HG03196 (cell line): ENCODE measurements around the gene CD83.

ENCODE experiments used
- ATAC-seq: cut with Tn5 transposase; IDR thresholded peaks from one replicate; pipeline ENCODE4 v1.9.1; 2021; ENCODE audit not compliant: unreplicated experiment

Gene CD83

DNA sequence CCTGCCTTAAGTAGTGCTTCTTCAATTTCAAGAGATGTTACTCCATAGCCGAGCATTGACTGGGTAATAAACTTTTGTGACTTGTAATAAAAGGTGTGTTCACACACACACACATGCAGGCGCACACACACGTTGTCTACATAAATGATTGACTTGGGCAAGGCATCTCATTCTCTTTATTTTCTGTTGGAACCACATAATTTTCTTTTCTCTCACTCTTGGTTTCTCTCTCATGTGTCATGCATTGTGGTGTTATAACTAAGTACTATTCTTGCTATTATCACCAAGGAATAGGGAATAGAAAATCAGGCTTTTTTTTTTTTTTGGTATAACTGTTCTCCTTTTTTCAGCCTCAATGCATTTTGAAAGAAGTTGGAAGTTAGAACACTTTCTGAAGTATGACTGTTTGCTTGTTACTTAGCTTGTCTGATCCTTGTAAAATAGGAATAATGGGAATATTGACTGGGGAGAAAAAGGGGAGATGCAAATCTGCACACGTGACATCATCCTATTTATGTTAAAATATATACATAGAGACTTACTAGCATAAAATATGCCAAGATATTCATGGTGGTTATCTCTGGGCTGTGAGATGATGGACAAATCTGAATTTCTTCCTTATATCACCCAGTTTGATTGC, 26.1 kb upstream of the CD83 start:
- no peak for ATAC-seq

DNA sequence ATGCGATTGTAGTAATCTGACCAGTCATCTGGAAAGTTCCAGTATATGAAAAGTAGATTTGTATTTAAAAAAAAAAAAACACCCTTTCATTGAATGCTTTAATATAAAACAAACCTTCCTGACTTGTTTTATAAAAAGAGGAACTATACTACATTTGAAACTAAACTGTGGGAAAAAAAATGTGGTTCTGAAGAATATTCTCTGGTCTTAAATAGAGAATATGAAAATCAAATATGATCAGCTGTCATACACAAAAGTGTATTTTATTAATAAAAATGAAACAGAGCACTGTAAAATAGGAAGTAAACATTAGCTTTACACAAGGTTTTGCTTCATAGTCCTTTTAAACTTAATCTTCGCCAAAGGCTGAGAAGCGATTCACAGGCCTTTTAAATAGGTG, 25.3 kb upstream of the CD83 start:
- no peak for ATAC-seq

DNA sequence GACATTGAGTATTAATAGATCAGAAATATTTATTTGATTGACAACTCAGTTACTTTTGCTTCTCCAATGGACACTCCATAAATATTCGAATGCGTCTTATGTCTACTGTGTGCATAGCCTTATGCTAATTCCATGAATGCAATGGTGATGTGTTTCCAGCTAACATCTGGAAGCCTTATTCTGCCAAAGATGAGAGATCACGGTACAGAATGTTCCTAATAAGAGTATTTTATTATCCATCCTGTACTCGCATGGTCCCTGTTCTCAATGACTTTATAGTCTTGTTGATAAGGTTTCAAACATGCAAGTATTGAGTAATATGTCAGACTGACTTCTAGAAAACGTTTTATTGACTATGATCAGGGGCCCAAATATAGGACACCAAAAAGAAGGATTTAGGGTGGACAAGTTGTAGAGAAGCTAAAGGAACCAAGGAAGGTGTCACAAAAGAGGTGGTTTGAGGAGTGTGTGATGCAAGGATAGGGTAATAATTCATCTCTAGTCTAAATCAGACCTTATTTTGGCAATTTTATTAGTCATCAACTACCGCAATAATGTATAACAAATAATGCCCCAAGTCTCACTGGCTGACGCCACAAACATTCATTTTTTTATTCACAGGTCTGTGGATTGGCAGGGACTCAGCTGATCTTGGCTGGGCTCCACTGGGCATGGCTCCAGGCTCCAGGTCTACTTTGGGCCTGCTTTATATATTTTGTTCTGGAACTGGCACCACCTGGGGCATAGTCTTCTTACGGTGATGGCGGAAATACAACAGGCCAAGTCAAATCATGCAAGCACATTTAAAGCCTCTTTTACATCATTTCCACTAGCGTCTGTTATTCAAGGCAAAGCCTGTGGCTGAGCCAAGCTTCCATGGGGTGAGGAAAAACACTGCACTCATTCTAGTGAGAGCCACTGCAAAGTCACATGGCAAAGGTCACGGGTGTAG, 24.5 kb upstream of the CD83 start:
- no peak for ATAC-seq

DNA sequence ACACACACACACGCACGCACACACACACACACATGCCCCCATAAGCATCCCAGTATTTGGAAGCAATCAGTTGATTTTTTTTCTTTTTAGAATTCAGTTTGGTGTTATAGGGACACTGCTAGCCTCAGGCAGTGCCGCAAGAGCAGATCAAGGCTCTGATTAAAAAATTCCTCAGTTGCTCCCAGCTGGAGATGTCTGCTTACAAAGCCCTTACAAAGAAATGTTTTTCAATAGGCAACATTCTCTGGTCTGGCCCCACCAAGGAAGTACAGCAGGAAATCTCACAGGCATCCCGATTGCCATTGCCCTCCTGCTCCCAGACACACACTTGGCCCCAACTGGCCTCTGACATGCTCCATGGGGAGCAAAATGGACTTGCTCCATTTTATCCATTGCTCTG, 22.9 kb upstream of the CD83 start:
- ATAC-seq: no peak

DNA sequence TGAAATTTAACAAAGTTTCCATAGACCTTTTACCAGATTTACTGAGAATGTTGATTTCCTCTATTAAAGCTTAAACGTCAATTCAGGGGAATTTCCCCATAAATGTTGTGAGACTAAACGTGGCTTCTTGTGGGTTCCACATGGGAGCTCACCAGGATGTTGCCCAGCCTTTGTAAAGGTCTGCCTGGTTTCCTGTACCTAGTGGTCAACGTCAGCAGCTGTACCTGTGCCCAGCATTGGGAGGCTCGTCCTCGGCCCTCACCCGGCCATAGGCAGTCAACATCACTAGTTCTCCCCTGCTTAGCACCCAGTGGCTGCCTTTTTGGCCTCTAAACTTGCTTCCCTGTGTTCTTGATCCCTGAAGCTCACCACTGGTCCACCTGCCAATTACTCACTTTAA, 22.1 kb upstream of the CD83 start:
- ATAC-seq: peak; percentile 68

DNA sequence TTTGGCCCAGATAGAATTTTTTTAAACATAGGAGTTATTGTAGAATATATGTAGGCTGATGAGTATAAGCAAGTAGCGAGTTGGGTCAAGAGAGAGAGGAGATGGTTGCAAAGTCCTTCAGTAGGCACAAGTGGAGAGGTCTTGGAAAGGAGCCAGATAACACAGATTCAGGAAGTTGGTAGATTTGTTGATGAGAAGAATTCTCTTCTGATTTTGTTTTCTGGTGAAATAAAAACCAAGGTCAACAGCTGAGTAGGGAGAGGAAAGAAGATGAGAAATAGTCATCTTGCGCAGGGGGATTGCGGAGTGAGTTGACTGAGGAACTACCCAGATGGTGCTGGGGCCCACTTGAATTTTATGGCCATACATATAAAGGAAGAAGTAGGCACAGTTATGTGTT, 17.4 kb upstream of the CD83 start:
- ATAC-seq: no peak

DNA sequence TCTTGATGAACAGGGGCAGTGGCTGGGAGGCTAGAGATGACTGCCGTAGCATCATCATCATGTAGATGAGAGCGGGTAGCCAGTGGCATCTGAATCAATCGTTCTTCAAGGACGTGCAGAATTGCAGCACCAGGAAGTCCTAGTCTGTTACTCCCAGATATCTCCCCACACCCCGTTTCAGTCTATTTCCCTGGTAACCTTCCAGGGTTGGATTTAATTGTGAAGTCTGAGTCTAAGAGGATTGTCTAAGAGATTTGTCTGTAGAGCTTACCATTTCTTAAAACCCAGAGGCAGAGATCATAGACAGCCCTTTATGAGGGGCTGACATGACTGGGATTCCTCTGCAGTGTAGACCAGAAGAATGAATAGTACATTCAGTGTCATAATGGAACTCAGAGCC, 16.6 kb upstream of the CD83 start:
- ATAC-seq: no peak

DNA sequence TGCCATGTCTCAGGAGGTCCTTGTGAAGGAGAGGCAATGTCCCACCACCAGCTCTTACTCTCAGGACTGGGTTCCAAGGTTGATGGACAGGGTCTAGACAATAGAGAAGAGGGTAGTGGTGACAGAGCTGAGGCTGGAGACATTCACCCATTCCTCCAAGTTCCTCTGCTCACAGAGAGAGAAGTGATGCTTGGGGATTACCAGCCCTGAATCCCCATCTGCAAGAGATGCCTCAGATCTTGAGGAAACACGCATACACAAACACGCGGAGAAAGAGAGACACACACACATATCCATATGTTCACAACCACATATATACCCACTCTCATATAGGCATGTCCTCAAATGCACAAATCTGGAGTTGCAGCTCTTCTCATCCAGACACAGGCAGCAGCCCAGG, 15.2 kb upstream of the CD83 start:
- no peak for ATAC-seq

DNA sequence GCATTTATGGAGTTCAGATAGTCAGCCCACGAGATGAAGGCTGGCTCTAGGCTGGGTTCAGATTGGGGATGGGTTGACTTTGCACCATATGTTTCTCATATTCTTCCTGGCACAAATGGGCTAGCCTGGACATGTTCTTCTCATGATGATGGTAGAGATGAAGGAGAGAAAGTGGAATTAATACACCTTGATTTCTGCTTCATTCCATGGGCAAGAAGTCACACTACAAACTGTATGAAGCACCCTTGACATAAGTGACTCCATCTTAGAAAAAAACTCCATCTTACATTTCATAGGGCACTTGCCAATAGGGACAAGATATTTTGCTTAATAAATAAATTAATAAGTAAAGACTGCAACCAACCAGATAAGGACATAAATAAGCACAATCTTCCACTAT, 12.0 kb upstream of the CD83 start:
- ATAC-seq: no peak

DNA sequence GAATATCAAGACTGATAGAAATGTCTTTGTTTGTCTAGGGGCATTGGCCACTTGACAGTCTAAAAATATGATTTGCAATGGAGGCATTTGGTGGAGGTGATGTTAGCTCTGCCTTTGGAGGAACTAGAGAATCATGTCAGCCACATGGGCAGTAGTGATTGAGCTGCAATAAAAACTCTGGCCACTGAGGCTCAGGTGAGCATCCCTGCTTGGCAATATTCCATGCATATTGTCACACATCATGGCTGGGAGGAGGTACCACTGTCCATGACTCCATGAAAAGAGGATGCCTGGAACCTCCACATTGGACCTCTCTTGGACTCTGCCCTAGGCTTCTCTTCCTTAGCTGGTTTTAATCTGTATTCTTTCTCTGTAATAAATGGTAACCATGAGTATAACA, 10.6 kb upstream of the CD83 start:
- ATAC-seq: no peak

DNA sequence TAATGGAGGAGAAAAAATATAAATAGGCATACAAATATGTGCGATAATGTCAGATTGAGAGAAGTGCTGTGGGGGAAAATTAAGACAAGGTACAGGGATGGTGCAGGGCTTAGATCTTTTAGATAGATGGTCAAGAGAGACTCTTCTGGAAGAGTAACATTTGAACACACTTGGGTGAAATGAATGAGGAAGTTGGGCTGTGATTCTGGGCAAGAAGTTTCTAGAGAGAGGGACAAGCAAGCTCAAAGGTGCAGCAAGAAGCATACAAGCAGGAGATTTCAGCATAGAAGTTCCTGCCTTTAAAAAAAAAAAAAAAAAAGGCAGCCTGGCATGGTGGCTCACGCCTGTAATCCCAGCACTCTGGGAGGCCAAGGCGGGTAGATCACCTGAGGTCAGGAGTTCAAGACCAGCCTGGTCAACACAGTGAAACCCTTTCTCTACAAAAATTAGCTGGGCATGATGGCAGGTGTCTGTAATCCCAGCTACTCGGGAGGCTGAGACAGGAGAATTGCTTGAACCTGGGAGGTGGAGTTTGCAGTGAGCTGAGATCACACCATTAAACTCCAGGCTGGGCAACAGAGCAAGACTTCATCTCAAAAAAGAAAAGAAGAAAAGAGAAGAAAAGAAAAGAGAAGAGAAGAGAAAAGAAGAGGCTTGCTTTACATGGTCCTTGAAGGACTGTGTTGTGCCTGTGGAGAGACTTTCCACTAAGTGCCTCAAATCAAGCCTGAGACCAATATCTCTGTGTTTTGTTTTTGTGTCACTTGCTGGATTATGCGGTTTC, 9.7 kb upstream of the CD83 start:
- no peak for ATAC-seq

DNA sequence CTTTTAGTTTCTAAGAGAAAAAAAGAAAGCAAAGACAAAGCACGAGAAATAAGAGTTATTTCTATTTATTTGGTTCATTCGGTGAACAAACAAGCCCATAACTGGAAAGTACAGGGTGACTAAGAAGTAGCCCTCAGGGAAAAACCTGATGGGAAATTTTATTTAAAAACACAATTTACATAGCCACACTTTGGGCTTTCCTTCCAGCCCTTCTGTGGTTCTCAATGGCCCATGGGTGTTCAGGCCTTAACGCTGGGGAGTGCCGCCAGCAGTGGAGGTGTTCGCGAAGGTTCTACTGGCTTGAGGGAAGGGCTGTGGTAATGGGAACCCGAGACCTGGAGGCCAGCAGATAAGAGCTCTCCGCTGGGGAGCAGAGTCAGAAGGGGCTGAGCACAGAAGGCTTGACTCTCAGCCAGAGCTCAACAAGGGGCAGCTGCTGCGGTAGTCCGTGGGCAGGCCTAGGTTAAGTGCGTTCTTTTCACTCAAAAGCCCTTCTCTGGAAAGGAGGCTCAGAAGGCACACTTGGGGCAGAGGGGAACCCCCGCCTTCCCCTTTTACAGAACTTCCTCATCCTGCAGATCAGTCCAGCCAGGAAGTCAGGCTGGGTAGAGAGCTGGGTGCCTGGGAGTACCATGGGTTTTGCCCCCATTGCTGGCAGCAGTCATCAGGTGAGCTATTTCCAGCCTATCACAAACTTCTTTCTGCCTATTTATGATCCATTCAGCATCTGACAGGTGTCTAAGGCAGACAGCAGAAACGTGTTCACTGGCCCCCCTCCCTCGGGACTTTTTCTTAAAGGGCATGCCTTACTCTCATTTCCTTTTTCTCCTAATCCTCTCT, 8.8 kb upstream of the CD83 start:
- peak; percentile 76 for ATAC-seq

DNA sequence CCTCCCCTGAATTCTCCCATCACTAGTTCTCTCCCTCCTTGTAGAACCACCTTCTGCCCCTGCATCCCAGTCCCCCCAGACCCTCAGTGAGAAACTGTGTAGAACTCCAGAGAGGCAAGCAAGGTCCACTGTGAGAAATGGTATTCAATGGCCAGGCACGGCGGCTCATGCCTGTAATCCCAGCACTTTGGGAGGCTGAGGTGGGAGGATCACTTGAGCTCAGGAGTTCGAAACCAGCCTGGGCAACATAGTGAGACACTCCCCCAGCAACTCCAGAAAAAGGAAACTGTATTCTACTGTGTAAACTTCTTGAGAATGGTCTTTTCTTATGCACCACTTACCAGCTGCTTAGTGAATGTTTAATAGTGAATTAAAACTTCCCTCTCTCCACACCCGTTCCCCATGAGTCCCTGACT, 8.2 kb upstream of the CD83 start:
- ATAC-seq: peak; percentile 10

DNA sequence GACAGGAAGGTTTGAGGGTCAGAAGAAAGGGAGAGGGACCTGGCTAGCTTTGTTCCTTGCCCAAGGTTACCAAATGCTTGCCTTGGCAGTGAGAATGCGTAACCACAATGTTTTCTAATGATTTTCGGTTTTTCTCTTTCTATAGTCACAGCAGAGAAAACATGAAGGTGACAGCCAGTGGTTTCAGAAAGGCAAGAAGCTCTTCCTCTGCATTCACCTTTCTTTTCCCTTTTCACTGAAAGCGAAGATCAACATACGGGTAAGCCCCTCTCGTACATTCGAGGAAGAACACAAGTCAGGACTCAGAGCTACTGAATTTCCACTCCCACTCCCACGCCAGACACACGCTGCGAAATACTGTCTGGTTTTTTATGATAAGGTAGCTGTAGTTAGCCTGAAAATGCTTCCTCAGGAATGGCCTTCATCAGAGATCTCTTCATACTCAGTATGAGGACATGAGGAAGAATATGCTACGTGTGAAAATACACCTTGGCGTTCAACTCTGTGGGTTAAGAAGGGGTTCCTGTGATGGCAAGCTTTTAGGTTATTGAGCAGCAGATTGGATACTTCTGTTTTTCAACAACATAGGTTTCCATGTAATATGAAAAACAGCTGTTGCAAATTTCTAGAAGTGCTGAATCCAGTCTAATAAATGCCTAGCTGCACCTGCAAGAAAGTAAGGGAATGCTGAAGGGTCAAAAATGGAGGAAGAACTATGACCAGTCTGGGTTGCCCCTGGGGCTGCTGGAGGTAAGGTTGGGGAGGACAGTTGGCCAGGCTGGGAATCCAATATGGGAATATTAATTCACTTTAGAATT, 7.4 kb upstream of the CD83 start:
- ATAC-seq: peak; percentile 54

DNA sequence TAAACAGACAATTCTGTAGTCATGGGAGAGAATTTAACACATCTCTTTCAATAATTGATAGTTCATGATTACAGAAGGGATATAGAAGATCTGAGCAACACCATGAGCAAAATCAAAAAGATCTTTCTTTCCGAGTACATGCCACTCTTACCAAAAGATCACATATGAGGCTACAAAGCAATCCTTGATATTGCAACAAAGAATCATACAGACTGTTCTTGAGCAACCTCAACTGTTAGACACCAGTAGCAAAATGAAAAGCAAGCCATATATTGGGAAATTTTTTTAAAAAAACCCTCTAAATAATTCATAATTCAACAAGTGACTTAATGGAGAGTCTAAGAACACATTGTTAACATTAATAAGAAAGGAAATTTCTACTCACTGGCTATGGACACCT, 3.6 kb upstream of the CD83 start:
- no peak for ATAC-seq

DNA sequence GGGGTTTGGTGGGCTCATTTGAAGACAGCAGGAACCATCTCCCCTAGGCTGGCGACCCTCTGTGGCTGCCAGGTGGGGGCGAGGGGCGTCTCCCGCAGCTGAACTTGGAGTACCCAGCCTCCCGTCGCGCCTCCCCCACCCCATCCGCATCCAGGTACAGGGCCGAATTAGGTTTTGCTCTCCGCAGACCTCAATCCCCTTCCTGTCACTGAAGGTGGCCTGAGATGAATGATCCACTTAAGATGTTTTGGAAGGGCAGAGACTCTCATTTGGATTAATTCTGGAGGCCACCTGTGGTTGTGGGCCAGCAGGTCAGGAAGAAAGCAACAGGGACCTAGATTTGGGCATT, 493 bp downstream of the CD83 start:
- ATAC-seq: peak; percentile 15

DNA sequence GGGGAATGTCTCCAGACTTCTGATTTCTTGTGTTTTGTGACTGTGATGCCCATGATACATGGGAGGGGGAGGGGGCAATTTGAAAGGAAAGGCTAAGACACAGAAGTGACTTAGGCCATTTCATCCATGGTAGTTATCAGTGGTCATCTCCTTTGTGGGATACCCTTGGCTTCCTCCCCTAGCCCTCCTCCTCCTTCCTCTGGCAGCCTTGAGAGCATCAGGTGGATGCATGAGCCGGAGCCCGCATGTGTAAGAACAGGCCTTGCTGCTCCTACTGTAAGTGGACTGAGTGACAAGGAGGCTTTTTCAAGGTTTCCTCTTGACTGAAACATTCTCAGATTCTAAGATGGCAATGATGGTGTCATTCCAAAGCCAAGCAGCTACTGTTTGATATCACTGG, 874 bp downstream of the CD83 start:
- no peak for ATAC-seq

DNA sequence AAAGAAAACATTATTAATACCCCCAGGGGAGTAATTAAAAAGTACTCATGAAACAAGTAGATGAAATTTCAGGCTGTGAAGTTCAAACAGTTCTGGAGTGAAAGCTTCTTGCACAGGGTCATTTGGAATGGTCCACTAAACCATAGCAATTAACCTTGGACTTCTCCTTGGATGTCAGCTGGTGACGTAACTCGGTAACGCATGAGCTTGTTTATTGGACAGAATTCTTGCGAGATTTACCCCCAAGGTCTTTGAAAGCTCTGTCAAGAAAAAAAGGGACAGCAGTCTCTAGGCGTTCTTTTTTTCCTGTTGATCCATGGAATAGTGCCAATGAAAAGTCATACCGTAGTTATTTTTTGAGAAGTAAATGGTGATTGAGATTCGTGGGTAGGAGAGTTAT, 2.2 kb downstream of the CD83 start:
- no peak for ATAC-seq

DNA sequence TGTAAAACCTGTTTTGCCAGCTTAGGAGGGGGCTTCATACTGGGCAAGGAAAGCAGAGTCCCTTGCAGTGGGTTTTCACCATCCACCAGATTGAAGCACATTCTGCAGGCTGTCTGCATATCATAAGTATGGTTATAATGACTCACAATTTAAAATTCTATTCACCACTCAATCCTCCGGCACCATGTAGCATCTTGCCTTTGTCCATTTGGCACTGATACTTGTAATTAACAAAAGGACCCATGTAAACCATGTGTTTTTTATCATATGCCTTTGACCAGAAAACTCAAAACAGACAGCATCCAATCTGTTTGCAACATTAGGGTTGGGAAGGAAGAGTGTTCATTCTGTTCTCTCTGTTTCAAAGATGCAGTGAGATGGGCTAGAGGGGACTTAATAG, 3.0 kb downstream of the CD83 start:
- ATAC-seq: no peak

DNA sequence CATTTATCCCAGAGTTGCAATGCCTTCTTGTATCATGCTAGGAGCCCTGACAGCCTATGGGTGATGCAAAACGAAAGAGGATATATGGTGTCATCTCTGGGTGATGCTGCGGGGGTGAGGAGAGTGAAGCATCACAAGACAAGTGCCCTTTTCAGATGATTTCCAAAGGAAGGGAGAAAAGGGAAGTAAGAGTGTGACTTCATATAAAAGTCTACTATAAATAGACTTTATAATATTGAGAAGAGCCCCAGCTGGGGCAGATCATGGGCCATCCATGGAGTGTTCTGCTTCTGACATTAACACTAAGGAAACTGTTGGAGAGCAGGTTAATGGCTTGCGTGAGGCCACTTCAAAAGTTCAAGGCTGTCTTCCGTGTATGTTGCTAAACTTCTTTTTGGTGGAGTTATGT, 4.4 kb downstream of the CD83 start:
- ATAC-seq: peak; percentile 70
